AG04450 (cell line): ENCODE results near the gene F13A1. TPM values are rescaled to one million over a fixed set of nuclear protein-coding genes. Genes with fewer than 3 reads are reported as not detected.

Source experiments
- CTCF ChIA-PET: fragments of 300-600, 350-600 bp; formaldehyde crosslinking; extraction: SDS; loops from one replicate; lab custom pipeline; 2022; ENCODE audit warnings: antibody characterized with exemption, inconsistent platforms; lab: Charles Lee
- POLR2A ChIA-PET: fragments of 350-600 bp; formaldehyde crosslinking; extraction: SDS; loops from one replicate; lab custom pipeline; 2021; ENCODE audit warnings: antibody characterized with exemption, inconsistent platforms; lab: Yijun Ruan, JAX
- DNase-seq: peaks from one replicate; pipeline ENCODE4 v3.0.0-alpha.2; 2011; ENCODE audit warnings: low read depth, low spot score
- H3K27ac ChIP-seq: one replicate; pipeline ENCODE4 v1.5.1; 2012; ENCODE audit warnings: low read depth, low read length, control low read depth
- H3K27me3 ChIP-seq: one replicate; pipeline ENCODE4 v1.6.0; 2012; ENCODE audit warnings: low read length; ENCODE audit not compliant: control insufficient read depth, insufficient read depth
- H3K4me3 ChIP-seq: 2 replicates; pipeline ENCODE4 v1.5.1; 2011; ENCODE audit warnings: mild to moderate bottlenecking, low read depth, low read length, control low read depth
- H3K9me3 ChIP-seq: 2 replicates; pipeline ENCODE4 v1.5.1; 2012; ENCODE audit warnings: low read length; ENCODE audit not compliant: control insufficient read depth, insufficient read depth
- polyA minus RNA-seq: library from RNA; depleted of rRNA, polyadenylated mRNA; stranded (reverse); fragments of >200 nt; gene quantifications from 2 replicates; pipeline ENCODE4 v1.2.3, GENCODE V29; 2011; rRNA and poly(A)+ RNA removed
- polyA plus RNA-seq: library from polyadenylated mRNA; depleted of rRNA; stranded (reverse); fragments of >200 nt; gene quantifications from 2 replicates; pipeline ENCODE4 v1.2.3, GENCODE V29; 2011; rRNA removed
- TF ChIP-seq, protein P1 (sequence below): IDR thresholded peaks from 2 replicates; pipeline ENCODE4 v1.5.1; 2011; ENCODE audit warnings: low read depth, low read length, control low read depth, inconsistent platforms

F13A1 gene
- polyA plus RNA-seq (not detected in 2 replicates), polyA minus RNA-seq (not detected in 2 replicates)

DNA sequence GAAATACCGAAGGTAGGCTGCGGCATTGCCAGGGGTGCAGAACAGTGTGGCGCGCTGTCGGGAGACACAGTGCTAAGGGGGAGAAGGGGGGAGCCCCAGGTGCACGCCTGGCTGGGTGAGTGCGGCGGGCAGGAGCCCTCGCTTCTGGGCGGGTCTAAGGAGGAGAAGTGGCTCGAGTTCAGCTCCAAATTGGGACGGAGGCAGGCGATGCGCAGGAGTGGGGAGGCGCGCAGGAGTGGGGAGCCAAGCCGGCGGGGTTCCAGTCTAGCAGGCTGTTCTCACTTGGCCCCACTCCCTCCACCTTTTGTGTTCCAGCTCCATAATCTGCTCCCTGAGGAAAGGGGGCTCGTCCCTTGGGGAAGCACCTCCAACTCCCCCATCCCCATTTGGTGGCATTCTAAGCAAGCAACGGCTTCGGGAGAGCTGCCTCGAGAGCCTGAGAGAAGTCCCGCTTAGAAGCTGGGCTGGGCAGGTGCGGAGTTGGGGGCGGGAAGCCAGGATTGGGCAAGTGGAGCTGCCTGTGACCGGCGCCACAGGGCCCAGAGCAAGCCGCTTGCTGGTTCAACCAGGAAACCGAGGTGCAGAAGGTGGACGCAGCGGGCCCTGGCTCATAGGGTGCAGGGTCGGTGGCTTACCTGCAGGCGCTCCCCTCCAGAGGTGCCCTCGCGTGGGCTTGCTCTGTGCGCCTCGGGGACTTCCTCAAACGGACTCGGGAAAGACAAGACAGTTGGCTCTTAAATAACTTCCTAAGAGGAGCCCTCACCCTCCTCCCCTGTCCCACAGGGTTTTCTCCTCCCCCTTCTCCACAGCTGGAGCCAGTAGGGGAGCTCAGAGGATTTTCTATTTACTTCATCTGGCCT is at the start of gene F13A1:
Gene F13A1, minus strand, starts transcription at position 711 of the 860 bp plus-strand sequence. CDS start 1,998 bp downstream, outside the sequence.
- Histone ChIP-seq H3K27ac (no peak within 1 kb of the TSS), H3K9me3 (peaks cover 45% of the 10 kb centered on the region), H3K27me3 (no peaks in the 10 kb centered on the region), H3K4me3 (no peak within 1 kb of the TSS)
- TF ChIP-seq, protein P1, sequence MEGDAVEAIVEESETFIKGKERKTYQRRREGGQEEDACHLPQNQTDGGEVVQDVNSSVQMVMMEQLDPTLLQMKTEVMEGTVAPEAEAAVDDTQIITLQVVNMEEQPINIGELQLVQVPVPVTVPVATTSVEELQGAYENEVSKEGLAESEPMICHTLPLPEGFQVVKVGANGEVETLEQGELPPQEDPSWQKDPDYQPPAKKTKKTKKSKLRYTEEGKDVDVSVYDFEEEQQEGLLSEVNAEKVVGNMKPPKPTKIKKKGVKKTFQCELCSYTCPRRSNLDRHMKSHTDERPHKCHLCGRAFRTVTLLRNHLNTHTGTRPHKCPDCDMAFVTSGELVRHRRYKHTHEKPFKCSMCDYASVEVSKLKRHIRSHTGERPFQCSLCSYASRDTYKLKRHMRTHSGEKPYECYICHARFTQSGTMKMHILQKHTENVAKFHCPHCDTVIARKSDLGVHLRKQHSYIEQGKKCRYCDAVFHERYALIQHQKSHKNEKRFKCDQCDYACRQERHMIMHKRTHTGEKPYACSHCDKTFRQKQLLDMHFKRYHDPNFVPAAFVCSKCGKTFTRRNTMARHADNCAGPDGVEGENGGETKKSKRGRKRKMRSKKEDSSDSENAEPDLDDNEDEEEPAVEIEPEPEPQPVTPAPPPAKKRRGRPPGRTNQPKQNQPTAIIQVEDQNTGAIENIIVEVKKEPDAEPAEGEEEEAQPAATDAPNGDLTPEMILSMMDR, result no peak
- no peak for DNase-seq
- ChIA-PET CTCF (no interaction called here), POLR2A (no interaction called here)

DNA sequence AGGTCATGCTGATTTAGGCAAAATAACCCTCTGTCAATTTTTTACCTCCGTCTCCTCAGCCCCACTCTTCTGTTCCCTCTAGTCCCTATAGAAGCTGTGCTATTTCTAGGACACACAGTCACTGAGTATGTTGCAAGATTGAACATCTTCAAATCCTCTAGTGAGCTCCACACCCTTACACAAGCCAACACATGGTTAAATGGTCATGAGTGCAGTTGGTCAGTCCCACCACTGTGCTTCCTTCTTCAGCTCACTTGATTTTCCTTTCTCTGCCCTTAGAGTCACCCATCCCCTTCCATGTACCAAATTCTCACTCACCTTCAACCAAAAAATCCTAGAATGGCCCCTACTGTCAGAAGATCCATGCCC is 48.2 kb upstream of the F13A1 start:
- POLR2A ChIA-PET, result no interaction called here
- no peak overlapping the region for H3K4me3 ChIP-seq
- DNase-seq, result no peak
- H3K27ac ChIP-seq, result no peak overlapping the region
- peaks cover 21% of the 10 kb centered on the region for H3K9me3 ChIP-seq
- CTCF ChIA-PET, result no interaction called here
- no peaks in the 10 kb centered on the region for H3K27me3 ChIP-seq
- TF ChIP-seq, protein P1, result no peak

DNA sequence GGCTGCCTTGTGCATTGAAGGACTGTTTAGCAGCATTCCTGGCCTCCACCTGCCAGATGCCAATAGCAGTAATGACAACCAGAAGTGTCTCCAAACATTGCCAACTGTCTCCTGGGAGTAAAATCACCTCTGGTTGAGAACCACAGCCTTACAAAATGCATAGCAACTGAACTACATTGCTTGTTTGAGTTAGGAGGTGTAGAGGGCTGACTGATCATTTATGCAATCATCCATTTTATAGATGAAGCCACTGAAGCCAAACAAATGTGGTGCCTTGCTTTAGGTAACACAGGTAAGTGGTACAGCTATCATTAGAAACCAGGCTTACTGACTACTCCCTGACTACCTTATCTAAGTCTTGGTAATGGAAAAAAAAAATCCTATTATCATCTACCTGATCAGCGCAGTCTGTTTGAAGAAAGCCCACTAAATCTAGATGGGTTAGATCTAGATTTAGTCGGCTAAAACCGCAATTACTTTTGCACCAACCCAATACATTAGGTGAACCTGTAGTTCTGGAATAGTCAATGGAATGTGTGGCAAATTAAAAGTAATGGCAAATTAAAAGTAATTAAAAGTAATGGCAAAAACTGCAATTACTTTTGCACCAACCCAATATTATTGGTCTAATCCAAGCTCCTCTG is 47.7 kb upstream of the F13A1 start:
- H3K4me3 ChIP-seq, result no peak overlapping the region
- ChIA-PET POLR2A (no interaction called here), CTCF (no interaction called here)
- H3K9me3 ChIP-seq, result peaks cover 23% of the 10 kb centered on the region
- H3K27me3 ChIP-seq, result no peaks in the 10 kb centered on the region
- no peak for DNase-seq
- TF ChIP-seq, protein P1, result no peak
- H3K27ac ChIP-seq, result no peak overlapping the region

DNA sequence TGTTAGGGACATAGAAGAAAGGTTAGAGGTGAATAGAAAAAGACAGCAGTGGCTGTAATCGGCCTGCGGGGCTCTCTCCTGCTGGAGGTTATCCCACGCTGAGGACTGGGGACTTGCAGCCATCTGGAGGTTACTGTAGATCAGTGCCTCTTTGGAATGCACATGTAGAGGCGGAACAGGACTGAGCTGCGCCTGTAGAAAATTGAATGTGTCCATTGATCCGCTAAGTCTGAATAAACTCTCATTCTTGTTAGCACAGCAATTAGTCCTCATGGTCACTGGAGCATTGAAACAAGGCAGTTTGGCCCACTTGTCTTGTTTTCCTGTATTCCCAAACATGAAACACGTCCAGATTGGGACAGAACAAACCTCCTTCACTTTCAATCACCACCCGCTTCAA is 46.3 kb upstream of the F13A1 start:
- Histone ChIP-seq H3K9me3 (peaks cover 24% of the 10 kb centered on the region), H3K27ac (no peak overlapping the region), H3K27me3 (no peaks in the 10 kb centered on the region), H3K4me3 (no peak overlapping the region)
- TF ChIP-seq, protein P1, result no peak
- CTCF ChIA-PET, result no interaction called here
- no peak for DNase-seq
- POLR2A ChIA-PET, result no interaction called here

DNA sequence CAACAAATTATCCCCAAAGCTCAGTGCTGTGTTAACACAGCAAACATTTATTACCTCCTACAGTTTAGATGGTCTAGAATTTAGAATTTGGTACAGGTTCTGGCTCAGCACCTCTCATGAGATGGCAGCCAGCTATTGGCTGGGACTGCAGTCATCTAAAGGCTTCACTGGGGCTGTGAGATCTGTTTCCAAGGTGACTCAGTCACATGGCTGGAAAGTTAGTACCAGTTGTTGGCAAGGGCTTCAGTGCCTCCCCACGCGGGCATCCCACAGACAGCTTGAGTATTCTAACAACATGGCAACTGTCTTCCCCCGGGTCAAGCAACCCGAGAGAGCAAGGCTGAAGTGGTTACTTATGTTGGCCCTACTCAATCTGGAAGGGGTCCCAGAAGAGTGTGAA is 44.8 kb upstream of the F13A1 start:
- H3K9me3 ChIP-seq, result peaks cover 24% of the 10 kb centered on the region
- TF ChIP-seq, protein P1, result no peak
- CTCF ChIA-PET, result no interaction called here
- H3K27me3 ChIP-seq, result no peaks in the 10 kb centered on the region
- POLR2A ChIA-PET, result no interaction called here
- DNase-seq, result no peak
- no peak overlapping the region for H3K27ac ChIP-seq
- no peak overlapping the region for H3K4me3 ChIP-seq
